OCI-LY3 (cell line): Measurements from ENCODE around the gene SCN2B.

ENCODE experiments used
- H2AFZ ChIP-seq: fragments of 200-600, 300-600 bp; shearing (Covaris generic); 2 replicates; pipeline ENCODE4 v1.6.0; 2014; ENCODE audit warnings: antibody characterized with exemption, low read depth, low read length
- H3K27ac ChIP-seq: fragments of 200-600, 300-600 bp; sonication (generic); 2 replicates; pipeline ENCODE4 v1.5.1; 2014; ENCODE audit warnings: mild to moderate bottlenecking, low read length, moderate library complexity, mixed read lengths
- H3K27me3 ChIP-seq: fragments of 200-600, 300-600 bp; sonication (generic); 2 replicates; pipeline ENCODE4 v1.6.1; 2014; ENCODE audit warnings: low read depth, low read length, mixed read lengths
- H3K36me3 ChIP-seq: fragments of 200-600, 300-600 bp; sonication (generic); replicated peaks from 2 replicates; pipeline ENCODE3; 2014; ENCODE audit warnings: low read depth, low read length, mixed read lengths
- H3K4me1 ChIP-seq: fragments of 300-600, 200-600 bp; sonication (generic); 2 replicates; pipeline ENCODE4 v1.6.1; 2014; ENCODE audit warnings: low read length, mixed read lengths
- H3K4me2 ChIP-seq: fragments of 200-600, 300-600 bp; sonication (generic); 2 replicates; pipeline ENCODE4 v1.6.1; 2014; ENCODE audit warnings: low read length, mixed read lengths
- H3K4me3 ChIP-seq: fragments of 300-600, 200-600 bp; sonication (generic); 2 replicates; pipeline ENCODE4 v1.5.1; 2014; ENCODE audit warnings: antibody characterized with exemption, mild to moderate bottlenecking, low read length, moderate library complexity
- H3K79me2 ChIP-seq: fragments of 300-600, 200-600 bp; shearing (Covaris generic); 2 replicates; pipeline ENCODE4 v1.6.1; 2014; ENCODE audit warnings: mild to moderate bottlenecking, low read length, mixed read lengths
- H3K9ac ChIP-seq: fragments of 300-600, 200-600 bp; shearing (Covaris generic); 2 replicates; pipeline ENCODE4 v1.6.0; 2014; ENCODE audit warnings: mild to moderate bottlenecking, low read length, moderate library complexity
- H3K9me3 ChIP-seq: fragments of 200-600, 300-600 bp; shearing (Covaris generic); 2 replicates; pipeline ENCODE4 v1.6.1; 2014; ENCODE audit warnings: low read length, mixed read lengths; ENCODE audit not compliant: insufficient read depth
- H4K20me1 ChIP-seq: fragments of 200-600, 300-600 bp; sonication (generic); 2 replicates; pipeline ENCODE4 v1.6.1; 2016; ENCODE audit warnings: low read length, mixed read lengths; ENCODE audit not compliant: insufficient read depth
- CTCF ChIP-seq: fragments of 200-600, 300-600 bp; sonication (generic); IDR thresholded peaks from 2 replicates; pipeline ENCODE4 v1.5.1; 2014; ENCODE audit warnings: antibody characterized with exemption, low read length, low read depth
- EZH2phosphoT487 ChIP-seq: fragments of 200-600 bp; shearing (Covaris generic); IDR thresholded peaks from 2 replicates; pipeline ENCODE4 v1.6.1; 2018; ENCODE audit warnings: antibody characterized with exemption, mixed run types, low read depth

The SCN2B gene

GRCh38 chr11:118120793-118121192 is 55.6 kb downstream of the SCN2B start:
- Histone ChIP-seq H3K4me2 (no peak overlapping the region), H3K9me3 (peaks cover 13% of the 10 kb centered on the region; the same call in 1 of the 2 replicates), H3K9ac (no peak overlapping the region), H3K27ac (no peak overlapping the region), H3K79me2 (no peaks in the 10 kb centered on the region), H3K4me3 (no peak overlapping the region), H3K27me3 (peaks cover 5% of the 10 kb centered on the region; the same call in 1 of the 2 replicates), H2AFZ (no peak overlapping the region), H3K4me1 (peaks cover 17% of the 10 kb centered on the region), H3K36me3 (peaks cover 8% of the 10 kb centered on the region), H4K20me1 (no peaks in the 10 kb centered on the region)
- TF ChIP-seq EZH2phosphoT487 = no peak

DNA sequence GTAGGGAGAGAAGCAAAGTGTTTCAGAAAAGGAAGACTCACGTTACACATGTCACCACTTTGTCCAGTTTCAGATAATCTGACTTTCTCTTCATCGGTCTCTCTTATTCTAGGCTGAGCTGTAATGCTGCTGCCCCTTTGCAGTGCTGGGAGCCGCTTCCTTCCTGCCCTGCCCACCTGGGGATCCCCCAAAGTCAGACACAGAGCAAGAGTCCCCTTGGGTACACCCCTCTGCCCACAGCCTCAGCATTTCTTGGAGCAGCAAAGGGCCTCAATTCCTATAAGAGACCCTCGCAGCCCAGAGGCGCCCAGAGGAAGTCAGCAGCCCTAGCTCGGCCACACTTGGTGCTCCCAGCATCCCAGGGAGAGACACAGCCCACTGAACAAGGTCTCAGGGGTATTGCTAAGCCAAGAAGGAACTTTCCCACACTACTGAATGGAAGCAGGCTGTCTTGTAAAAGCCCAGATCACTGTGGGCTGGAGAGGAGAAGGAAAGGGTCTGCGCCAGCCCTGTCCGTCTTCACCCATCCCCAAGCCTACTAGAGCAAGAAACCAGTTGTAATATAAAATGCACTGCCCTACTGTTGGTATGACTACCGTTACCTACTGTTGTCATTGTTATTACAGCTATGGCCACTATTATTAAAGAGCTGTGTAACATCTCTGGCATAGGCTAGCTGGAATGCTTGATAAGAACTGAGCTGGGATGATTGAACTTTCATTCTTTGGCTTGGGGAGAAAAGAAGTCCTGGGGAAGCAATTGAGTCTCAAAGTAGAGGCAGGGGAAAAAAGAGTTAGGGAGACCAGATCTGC is 58.4 kb downstream of the SCN2B start:
- H3K27ac ChIP-seq = no peak overlapping the region
- no peaks in the 10 kb centered on the region for H4K20me1 ChIP-seq
- 0 out of 2 replicates have a peak overlapping the region, but pooled peaks have one; percentile 7 for H3K4me3 ChIP-seq
- peaks cover 17% of the 10 kb centered on the region for H3K4me1 ChIP-seq
- peak overlapping the region; percentile 44 for H2AFZ ChIP-seq
- H3K9me3 ChIP-seq = peaks cover 13% of the 10 kb centered on the region; the same call in 1 of the 2 replicates
- H3K79me2 ChIP-seq = no peaks in the 10 kb centered on the region
- peak overlapping the region; percentile 47 for H3K4me2 ChIP-seq
- peaks cover 5% of the 10 kb centered on the region; the same call in 1 of the 2 replicates for H3K27me3 ChIP-seq
- no peak for TF ChIP-seq EZH2phosphoT487
- TF ChIP-seq CTCF = no peak
- peaks cover 8% of the 10 kb centered on the region for H3K36me3 ChIP-seq
- no peak overlapping the region for H3K9ac ChIP-seq

- Histone ChIP-seq H3K79me2 (no peaks in the 10 kb centered on the region), H2AFZ (no peak overlapping the region), H4K20me1 (no peaks in the 10 kb centered on the region), H3K9me3 (0 out of 2 replicates have a peak, but pooled peaks cover 3% of the 10 kb centered on the region), H3K4me3 (no peak overlapping the region), H3K4me1 (peaks cover 10% of the 10 kb centered on the region), H3K4me2 (no peak overlapping the region), H3K36me3 (no peaks in the 10 kb centered on the region), H3K9ac (no peak overlapping the region), H3K27me3 (no peaks in the 10 kb centered on the region; the same call in 1 of the 2 replicates), H3K27ac (no peak overlapping the region)
- TF ChIP-seq EZH2phosphoT487 (no peak), CTCF (no peak)
Observed at GRCh38 chr11:118115048-118115447, 61.4 kb downstream of the SCN2B start.

GRCh38 chr11:118114266-118114665 is 62.2 kb downstream of the SCN2B start:
- TF ChIP-seq EZH2phosphoT487 = no peak
- TF ChIP-seq CTCF = no peak

More at GRCh38 chr11:118114266-118114665, 62.2 kb downstream of the SCN2B start:
- Histone ChIP-seq H3K9ac (no peak overlapping the region), H2AFZ (no peak overlapping the region), H3K27ac (no peak overlapping the region), H4K20me1 (no peaks in the 10 kb centered on the region), H3K27me3 (no peaks in the 10 kb centered on the region; the same call in 1 of the 2 replicates), H3K4me1 (peaks cover 10% of the 10 kb centered on the region), H3K4me3 (no peak overlapping the region), H3K79me2 (no peaks in the 10 kb centered on the region), H3K9me3 (no peaks in the 10 kb centered on the region), H3K36me3 (no peaks in the 10 kb centered on the region), H3K4me2 (no peak overlapping the region)
